Muscle of leg (tissue), 9 donors: ENCODE measurements around the gene NUPR2. TPM values are rescaled to one million over a fixed set of nuclear protein-coding genes. Genes with fewer than 3 reads are reported as not detected.

Experiments used
- polyA plus RNA-seq, 8 donors: library from polyadenylated mRNA; unstranded; fragments of 120-200 nt; gene quantifications; one replicate each; pipeline versions ENCODE4 v1.2.1 to v1.2.3, GENCODE V29; 2013; ENCODE audit warnings: inconsistent platforms in 1 of 8, low replicate concordance in 1 of 8; ENCODE audit not compliant: insufficient read length in 8 of 8, insufficient read depth in 1 of 8
- total RNA-seq: library from RNA; stranded (reverse); fragments of 120-200 nt; gene quantifications from one replicate; pipeline ENCODE4 v1.2.4, GENCODE V29; 2013

The NUPR2 gene
- total and polyA plus RNA-seq, 9 donors: 0.18 to 0.26 TPM; not detected in 7

Other genes with a start within 250 kb of the NUPR2 start
- 7.2 TPM for gene ZNF713, start 229.0 kb downstream of the NUPR2 start, total RNA-seq
- gene ZNF713, start 229.0 kb downstream of the NUPR2 start, polyA plus RNA-seq: 1 to 10 TPM; 5.6 to 7.5 (median 6.0) TPM
- 16.0 TPM for gene MRPS17, start 164.5 kb downstream of the NUPR2 start, total RNA-seq
- 10 to 100 TPM; 12.3 to 15.7 (median 13.8) TPM for gene MRPS17, start 164.5 kb downstream of the NUPR2 start, polyA plus RNA-seq
- 67.7 TPM for gene NIPSNAP2, start 151.8 kb downstream of the NUPR2 start, total RNA-seq
- 100 to 1,000 TPM in 1 of 8 donors, 10 to 100 TPM in 7; 78.4 to 103 (median 82.8) TPM for gene NIPSNAP2, start 151.8 kb downstream of the NUPR2 start, polyA plus RNA-seq
- 11.0 TPM for gene PSPH, start 65.0 kb downstream of the NUPR2 start, total RNA-seq
- 10 to 100 TPM; 14.2 to 20.3 (median 17.4) TPM for gene PSPH, start 65.0 kb downstream of the NUPR2 start, polyA plus RNA-seq
- 103 TPM for gene CCT6A, start 64.7 kb downstream of the NUPR2 start, total RNA-seq
- 100 to 1,000 TPM; 124 to 159 (median 147) TPM for gene CCT6A, start 64.7 kb downstream of the NUPR2 start, polyA plus RNA-seq
- gene SUMF2, start 52.1 kb downstream of the NUPR2 start, total RNA-seq: 40.3 TPM
- gene SUMF2, start 52.1 kb downstream of the NUPR2 start, polyA plus RNA-seq: 10 to 100 TPM; 35.4 to 71.6 (median 53.2) TPM
- 52.4 TPM for gene PHKG1, start 23.5 kb downstream of the NUPR2 start, total RNA-seq
- 10 to 100 TPM; 21.0 to 62.4 (median 32.7) TPM for gene PHKG1, start 23.5 kb downstream of the NUPR2 start, polyA plus RNA-seq
- 416 TPM for gene CHCHD2, start 9.9 kb downstream of the NUPR2 start, total RNA-seq
- gene CHCHD2, start 9.9 kb downstream of the NUPR2 start, polyA plus RNA-seq: 100 to 1,000 TPM; 246 to 290 (median 267) TPM